Urinary bladder (tissue), 4 donors: ENCODE measurements around the gene ECE2. TPM values are rescaled to one million over a fixed set of nuclear protein-coding genes. Genes with fewer than 3 reads are reported as not detected.

Experiments
- DNase-seq: peaks from one replicate; pipeline ENCODE4 v3.0.0-alpha.2; 2015; ENCODE audit errors: extremely low spot score
- H3K27ac ChIP-seq: one replicate; pipeline ENCODE4 v1.5.1; 2013; ENCODE audit warnings: low read depth, mild to moderate bottlenecking, moderate library complexity
- H3K36me3 ChIP-seq: one replicate; pipeline ENCODE4 v1.6.1; 2013; ENCODE audit warnings: mild to moderate bottlenecking, moderate library complexity; ENCODE audit not compliant: insufficient read depth
- H3K4me1 ChIP-seq: one replicate; pipeline ENCODE4 v1.6.1; 2013; ENCODE audit warnings: mild to moderate bottlenecking, moderate library complexity; ENCODE audit not compliant: insufficient read depth
- H3K4me3 ChIP-seq: one replicate; pipeline ENCODE4 v1.5.1; 2013; ENCODE audit warnings: low read depth, low read length
- WGBS: extraction: QIAGEN DNeasy Blood & Tissue Kit; methylation state at CpG from one replicate; pipeline ENCODE4 v1.1.7; 2013; 5-methylcytosine and 5-hydroxymethylcytosine counted together
- polyA plus RNA-seq: library from polyadenylated mRNA; stranded (reverse); fragments of 200-250 nt; gene quantifications from one replicate; pipeline ENCODE4 v1.2.3, GENCODE V29; 2013
- total RNA-seq: library from RNA; depleted of rRNA; stranded (reverse); fragments of >200 nt; gene quantifications from one replicate; pipeline ENCODE4 v1.2.3, GENCODE V29; 2014
- donor health status: healthy with polysubstance abuse.
- donor health status: healthy.

Gene ECE2
- total RNA-seq (not detected), polyA plus RNA-seq (0.49 TPM)

DNA sequence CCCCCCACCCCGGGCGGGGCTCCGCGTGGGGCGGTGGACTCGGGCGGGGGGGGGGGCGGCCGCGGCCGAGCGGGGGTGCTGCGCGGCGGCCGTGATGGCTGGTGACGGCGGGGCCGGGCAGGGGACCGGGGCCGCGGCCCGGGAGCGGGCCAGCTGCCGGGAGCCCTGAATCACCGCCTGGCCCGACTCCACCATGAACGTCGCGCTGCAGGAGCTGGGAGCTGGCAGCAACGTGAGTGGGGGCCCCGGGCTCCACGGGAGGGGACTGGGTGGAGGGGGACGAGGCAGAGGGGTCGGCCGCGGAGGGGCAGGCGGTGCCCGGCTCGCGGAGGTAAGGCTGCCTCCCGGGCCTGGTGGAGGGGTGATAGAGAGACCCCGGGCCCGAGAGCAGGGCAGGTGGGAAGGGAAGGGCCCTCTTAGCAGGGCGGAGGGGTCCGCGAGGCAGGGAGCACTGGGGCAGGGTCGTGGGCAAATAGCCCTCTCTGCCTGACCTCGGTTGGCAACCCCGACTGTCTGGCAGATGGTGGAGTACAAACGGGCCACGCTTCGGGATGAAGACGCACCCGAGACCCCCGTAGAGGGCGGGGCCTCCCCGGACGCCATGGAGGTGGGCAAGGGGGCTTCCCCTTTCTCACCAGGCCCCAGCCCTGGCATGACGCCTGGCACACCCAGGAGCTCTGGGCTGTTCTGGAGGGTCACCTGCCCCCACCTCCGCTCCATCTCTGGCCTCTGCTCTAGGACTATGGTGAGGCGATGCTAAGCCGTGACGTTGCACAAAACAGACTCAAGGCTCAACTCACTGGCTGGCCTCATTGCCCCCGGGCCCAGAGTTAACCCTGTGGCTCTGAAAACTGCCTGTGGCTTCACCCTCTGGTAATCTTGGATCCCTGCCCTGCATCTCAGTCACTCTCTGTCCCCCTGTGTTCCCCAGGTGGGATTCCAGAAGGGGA lies at the start of gene ECE2:
Gene ECE2 (plus strand): TSS at position 62 of the 950 bp plus-strand sequence. CDS start 132 bp downstream, at position 194.
- Histone ChIP-seq H3K36me3 (no peaks in the 10 kb centered on the region), H3K4me1 (no peaks in the 10 kb centered on the region), H3K4me3 (peak within 1 kb of the TSS; percentile 3), H3K27ac (no peak within 1 kb of the TSS)
- 11% methylated on average over 65 of the region's 65 CpGs for WGBS
- DNase-seq, result no peak

DNA sequence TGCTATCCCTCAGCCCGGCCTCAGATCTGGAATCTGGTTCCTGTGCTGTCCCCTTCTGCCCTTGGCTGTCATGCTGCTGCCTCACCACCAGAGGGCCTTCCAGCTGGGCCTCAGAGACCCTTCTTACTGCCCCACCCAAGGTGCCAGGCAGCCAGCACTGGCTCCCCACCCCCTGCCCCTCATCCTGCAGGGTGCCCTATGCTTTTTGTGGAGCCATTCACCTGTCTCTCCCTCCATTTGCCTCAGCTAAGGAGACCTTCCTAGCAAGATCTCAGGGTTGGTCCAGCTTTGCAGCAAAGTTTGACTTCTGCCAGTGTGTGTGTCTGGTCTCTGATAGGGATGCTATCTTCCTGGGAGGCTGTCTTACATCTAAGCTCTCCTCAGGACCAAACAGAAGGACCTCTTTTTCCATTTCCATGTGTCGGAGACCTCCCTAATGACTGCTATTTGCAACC lies 48.3 kb upstream of the ECE2 start:
- Histone ChIP-seq H3K36me3 (no peaks in the 10 kb centered on the region), H3K4me3 (no peak overlapping the region), H3K27ac (no peak overlapping the region), H3K4me1 (peaks cover 4% of the 10 kb centered on the region)
- 62% methylated on average over 2 of the region's 2 CpGs for whole genome bisulfite sequencing
- DNase-seq, result no peak

DNA sequence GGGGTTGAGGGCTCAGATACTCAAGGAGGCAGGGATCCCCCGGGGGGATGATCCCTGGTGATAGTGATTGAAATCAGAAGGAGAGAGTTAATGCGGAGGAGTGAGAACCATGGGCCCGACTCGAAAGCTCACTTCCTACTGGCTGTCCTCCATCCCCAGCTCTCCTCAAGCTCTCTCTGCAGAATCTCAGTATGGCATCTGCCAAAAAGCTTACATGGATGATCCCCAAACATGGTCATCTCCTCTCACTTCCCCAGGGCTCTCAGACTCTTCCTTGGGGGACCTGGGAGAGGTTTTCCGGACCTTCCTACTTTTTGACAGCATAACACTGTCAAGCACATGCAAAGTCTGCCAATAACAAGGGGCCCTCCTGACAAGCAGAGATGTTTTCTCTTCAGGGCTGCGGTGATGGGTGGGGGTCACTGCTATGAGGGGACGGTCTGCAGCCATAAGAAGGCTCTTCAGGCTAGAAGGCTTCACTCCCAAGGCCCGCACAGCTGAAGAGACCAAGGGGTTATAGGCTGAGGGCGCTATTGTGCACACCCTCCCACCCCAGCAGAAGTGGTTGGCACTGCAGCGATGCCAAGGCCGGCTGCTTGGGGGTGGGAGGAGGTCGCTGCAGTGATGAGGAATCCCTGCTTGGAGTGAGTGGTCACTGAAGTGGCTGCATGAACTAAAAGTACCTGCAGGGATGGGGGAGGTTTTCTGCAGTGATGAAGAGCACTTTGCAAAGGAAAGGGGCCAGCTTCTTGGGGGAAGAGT lies 47.3 kb upstream of the ECE2 start:
- peaks cover 4% of the 10 kb centered on the region for H3K4me1 ChIP-seq
- WGBS, result 26% methylated on average over 12 of the region's 12 CpGs
- no peak overlapping the region for H3K27ac ChIP-seq
- no peak for DNase-seq
- no peaks in the 10 kb centered on the region for H3K36me3 ChIP-seq
- no peak overlapping the region for H3K4me3 ChIP-seq

DNA sequence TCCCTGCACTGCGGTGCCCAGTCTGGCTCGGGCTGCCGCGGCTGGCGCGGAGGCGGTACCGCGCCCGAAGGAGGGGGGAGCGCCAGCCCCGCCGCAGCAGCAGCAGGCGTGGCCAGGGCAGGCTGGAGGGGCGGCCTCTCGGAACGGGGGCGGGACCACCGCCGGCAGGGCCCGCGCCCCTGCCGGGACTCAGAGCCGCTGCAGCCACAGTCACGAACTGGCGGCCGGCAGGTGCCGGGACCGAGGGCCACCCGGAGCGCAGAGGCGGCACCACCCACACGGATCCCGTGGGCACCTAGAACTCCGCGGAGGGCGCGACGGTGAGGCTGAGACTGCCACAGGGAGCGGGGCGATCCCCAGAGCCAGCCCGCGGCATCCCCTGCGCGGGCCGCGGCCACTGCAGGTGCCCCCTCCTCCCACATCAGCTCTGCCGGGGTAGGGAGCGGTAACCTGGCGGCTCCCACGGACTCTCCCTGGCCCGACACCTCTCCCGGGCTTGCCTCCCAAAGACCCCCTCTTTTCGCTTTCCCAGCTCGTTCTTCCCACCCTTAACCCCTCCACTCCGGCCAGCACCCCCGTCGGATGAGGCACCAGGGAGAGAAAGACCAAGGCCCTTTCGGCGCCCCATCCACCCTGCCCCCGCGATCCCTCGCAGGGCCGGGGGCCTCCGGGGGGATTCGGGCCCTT lies 46.3 kb upstream of the ECE2 start, which contains the start of gene VWA5B2:
Gene VWA5B2 (plus strand): TSS at position 192 of the 687 bp plus-strand sequence. CDS start 944 bp downstream, outside the sequence.
- peak within 1 kb of the TSS; percentile 45 for H3K4me3 ChIP-seq
- 1% methylated on average over 66 of the region's 66 CpGs for WGBS
- no peak within 1 kb of the TSS for H3K27ac ChIP-seq
- no peak for DNase-seq
- H3K4me1 ChIP-seq, result peaks cover 4% of the 10 kb centered on the region
- no peaks in the 10 kb centered on the region for H3K36me3 ChIP-seq

DNA sequence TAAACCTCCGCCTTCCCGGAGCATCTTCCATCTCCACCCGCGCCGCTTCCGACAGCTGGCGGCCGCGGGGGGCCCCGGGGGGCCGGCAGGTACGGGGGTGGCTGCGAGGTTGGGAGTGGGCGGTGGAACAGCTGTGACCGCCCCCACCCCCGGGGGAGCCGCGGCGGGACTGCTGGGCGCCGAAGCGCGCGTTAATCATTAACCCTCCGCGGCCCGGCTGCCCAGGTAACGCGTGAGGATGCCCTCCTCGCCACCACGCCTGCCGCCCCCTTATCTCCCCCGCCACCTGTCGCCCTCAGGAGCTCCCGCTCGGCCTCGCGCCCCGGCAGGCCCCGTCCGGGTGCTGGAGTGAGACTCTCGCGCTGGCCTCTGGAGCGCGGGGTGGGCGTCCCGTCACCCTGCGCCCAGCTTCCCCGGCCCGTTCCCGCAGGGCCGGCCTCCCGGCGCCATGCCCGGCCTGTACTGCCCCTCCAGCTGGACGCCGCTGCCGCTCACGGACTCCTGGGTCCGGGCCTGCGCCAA lies 45.7 kb upstream of the ECE2 start:
- DNase-seq, result no peak
- Histone ChIP-seq H3K4me1 (peaks cover 4% of the 10 kb centered on the region), H3K36me3 (no peaks in the 10 kb centered on the region), H3K27ac (no peak overlapping the region), H3K4me3 (peak overlapping the region; percentile 45)
- 1% methylated on average over 61 of the region's 61 CpGs for WGBS

DNA sequence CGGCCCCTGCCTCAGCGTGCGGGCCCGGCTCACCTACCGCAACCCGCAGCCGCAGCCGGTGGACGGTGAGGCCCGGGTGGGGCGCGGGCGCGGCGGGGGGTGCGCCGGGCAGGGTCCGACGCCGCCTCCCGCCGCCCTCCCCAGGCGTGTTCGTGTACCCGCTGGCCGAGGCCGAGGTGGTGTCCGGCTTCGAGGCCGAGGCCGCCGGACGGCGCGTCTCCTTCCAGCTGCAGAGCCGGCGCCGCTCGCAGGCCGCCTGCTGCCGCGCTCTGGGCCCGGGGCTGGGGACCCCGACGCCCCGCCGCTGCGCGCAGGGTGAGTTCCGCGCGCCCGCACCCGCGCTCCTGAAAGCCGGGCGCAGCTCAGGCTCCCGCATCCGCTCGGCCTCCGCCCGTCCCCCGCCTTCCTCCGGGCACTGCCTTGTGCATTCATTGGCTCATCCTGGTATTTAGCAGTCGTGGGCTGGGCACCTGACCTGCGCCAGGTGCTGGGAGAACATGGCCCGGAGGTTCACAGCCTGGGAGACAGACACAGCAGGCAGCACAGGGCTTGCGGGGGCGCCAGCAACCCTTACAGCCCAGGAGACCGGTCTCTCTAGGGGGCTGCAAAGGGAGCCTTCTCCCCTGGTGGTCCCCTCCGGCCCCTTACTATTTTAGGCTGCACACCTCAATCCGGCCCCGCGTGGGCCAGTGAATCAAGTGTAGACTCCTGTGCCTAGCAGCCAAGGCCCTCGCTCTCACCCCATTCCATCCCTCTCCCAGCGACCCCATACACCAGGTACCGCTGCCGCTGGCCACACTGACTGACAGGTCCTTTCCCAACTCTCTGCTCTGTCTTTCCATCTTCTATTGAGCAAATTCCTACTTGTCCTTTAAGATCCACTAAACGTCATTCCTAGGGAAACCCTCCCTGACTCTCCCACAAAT lies 45.0 kb upstream of the ECE2 start:
- Histone ChIP-seq H3K4me1 (peaks cover 4% of the 10 kb centered on the region), H3K36me3 (no peaks in the 10 kb centered on the region), H3K4me3 (peak overlapping the region; percentile 45), H3K27ac (no peak overlapping the region)
- no peak for DNase-seq
- WGBS, result 5% methylated on average over 79 of the region's 79 CpGs

DNA sequence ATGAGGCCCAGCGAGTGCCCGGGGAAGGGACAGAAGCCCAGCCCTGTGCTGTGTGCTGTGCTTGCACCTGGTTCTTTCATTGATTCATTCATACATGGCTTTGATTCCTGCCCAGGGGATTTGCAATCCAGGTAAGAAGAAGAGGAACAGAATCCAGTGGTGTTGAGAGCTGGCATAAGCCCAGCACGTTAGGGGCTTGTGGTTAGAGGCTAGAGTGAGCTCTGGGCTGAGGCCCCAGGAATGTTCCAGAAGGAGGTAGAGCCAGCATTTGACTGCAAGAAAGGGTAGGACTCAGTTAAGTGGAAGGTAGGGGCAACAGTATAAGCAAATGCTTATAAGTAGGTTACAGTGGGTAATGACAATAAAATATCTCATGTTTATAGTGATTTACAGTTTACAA lies 44.2 kb upstream of the ECE2 start:
- WGBS, result 60% methylated on average over 3 of the region's 3 CpGs
- Histone ChIP-seq H3K4me3 (no peak overlapping the region), H3K4me1 (peaks cover 4% of the 10 kb centered on the region), H3K36me3 (no peaks in the 10 kb centered on the region), H3K27ac (no peak overlapping the region)
- no peak for DNase-seq

DNA sequence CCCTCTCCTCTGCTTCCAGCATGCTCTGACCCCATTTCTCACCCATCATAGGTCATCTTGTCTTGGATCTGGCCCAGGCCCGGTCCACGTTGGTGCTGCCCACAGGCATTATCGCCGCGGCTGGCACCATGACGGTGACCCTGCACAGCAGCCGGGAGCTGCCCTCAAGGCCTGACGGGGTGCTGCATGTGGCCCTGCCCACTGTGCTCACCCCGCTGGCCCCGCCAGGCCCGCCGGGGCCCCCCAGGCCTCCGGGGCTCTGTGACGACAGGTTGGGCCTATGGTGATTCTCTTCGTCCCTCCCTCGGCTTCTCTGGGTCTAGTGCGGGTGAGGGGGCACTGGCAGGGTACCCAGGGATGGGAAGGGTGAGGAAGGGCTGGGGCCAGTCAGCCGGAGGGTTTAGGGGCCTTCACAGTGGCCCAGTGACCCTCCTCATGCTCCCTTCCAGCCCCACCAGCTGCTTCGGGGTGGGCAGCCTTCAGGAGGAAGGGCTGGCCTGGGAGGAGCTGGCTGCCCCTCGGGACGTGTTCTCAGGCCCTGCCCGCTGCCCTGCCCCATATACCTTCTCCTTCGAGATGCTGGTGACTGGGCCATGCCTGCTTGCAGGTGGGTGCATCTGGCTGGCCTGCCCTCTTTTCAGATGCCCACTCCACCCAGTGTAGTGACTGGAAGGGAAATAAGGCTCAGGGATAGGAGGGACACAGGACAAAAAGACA lies 42.5 kb upstream of the ECE2 start:
- Histone ChIP-seq H3K4me1 (peaks cover 4% of the 10 kb centered on the region), H3K27ac (no peak overlapping the region), H3K36me3 (no peaks in the 10 kb centered on the region), H3K4me3 (no peak overlapping the region)
- no peak for DNase-seq
- 86% methylated on average over 23 of the region's 23 CpGs for WGBS

DNA sequence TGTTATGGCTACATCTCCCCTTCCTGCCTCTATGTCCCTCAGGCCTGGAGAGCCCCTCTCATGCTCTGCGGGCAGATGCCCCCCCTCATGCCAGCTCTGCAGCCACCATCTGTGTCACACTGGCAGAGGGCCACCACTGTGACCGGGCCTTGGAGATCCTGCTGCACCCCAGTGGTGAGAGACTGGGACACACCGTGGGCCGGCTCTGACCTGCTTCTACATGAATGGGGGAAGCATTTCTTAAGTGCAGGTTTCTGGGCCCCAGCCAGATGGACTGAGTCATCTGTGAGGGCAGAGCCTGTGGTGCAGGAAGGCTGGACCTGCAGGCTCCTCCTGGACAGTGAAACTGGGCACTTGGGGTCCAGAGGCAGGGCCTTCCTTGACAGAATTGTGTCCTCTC lies 41.6 kb upstream of the ECE2 start:
- H3K36me3 ChIP-seq, result no peaks in the 10 kb centered on the region
- 39% methylated on average over 4 of the region's 4 CpGs for WGBS
- DNase-seq, result no peak
- no peak overlapping the region for H3K27ac ChIP-seq
- peaks cover 2% of the 10 kb centered on the region for H3K4me1 ChIP-seq
- H3K4me3 ChIP-seq, result no peak overlapping the region

DNA sequence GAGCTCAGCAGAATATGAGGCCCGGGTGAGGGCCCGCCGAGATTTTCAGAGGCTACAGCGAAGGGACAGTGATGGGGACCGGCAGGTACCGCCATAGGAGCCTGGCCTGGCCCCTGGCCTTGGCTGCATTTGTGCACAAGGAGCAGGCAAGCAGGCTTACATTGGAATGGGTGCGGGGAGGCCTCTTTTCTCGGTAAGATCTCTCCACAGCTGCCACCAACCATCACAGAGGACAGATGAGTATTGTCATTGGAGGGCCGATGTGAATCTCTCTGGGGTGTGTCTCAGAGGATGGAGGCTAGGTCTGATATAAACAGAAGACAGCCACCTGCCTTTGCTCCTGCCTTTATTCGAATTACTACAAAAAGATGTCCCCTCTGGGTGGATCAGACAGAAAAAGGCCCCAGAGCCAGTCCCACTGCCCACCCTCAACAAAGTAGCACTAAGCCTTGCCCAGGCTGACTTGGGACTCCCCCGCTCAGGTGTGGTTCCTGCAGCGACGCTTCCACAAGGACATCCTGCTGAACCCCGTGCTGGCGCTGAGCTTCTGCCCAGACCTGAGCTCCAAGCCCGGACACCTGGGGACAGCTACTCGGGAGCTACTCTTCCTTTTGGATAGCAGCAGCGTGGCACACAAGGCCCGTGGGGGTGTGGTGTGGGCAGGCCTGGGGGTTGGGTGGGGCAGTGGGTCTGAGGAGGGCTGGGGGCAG lies 41.0 kb upstream of the ECE2 start:
- peaks cover 2% of the 10 kb centered on the region for H3K4me1 ChIP-seq
- no peak for DNase-seq
- WGBS, result 83% methylated on average over 19 of the region's 19 CpGs
- no peak overlapping the region for H3K27ac ChIP-seq
- H3K4me3 ChIP-seq, result no peak overlapping the region
- no peaks in the 10 kb centered on the region for H3K36me3 ChIP-seq

DNA sequence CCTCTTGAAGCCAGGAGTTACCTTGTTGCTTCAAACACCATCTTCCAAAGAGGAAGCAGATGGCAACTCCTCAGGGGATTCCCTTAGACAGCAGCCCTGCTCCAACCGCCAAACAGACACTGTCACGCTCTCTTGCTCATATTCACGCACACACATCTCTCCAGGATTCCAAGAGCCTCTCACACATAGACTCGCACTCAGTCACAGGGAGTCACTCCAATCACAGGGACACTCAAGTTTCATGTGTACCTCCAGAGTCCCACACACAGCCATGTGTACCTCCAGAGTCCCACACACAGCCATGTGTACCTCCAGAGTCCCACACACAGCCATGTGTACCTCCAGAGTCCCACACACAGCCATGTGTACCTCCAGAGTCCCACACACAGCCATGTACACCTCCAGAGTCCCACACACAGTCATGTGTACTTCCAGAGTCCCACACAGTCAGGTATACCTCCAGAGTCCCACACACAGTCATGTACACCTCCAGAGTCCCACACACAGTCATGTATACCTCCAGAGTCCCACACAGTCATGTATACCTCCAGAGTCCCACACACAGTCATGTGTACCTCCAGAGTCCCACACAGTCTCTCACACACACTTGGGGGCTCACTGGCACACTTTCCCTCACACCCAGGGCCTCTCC lies 40.3 kb upstream of the ECE2 start:
- peaks cover 2% of the 10 kb centered on the region for H3K4me1 ChIP-seq
- H3K36me3 ChIP-seq, result no peaks in the 10 kb centered on the region
- no peak overlapping the region for H3K27ac ChIP-seq
- WGBS, result 87% methylated on average over 4 of the region's 4 CpGs
- H3K4me3 ChIP-seq, result no peak overlapping the region
- no peak for DNase-seq
